HCT116 (cell line): Measurements from ENCODE around the gene BTNL3.

Experiments used
- CTCF ChIP-seq, 3 experiments: fragments of 200-600 bp in 1 of 3; sonication (generic) in 1 of 3; IDR thresholded peaks in 2 of 3; conservative IDR thresholded peaks in 1 of 3; 2 replicates each; pipeline ENCODE4 v1.5.1; 2012 to 2017; ENCODE audit warnings: low read depth in 2 of 3, low read length in 2 of 3, antibody characterized with exemption in 1 of 3, borderline replicate concordance in 1 of 3, control low read depth in 1 of 3, mild to moderate bottlenecking in 1 of 3, mixed read lengths in 1 of 3, mixed run types in 1 of 3, moderate library complexity in 1 of 3; ENCODE audit not compliant: insufficient read depth in 1 of 3
- ZBTB33 ChIP-seq: IDR thresholded peaks from 2 replicates; pipeline ENCODE4 v1.6.1; 2011; ENCODE audit warnings: mild to moderate bottlenecking, low read length, moderate library complexity; ENCODE audit not compliant: insufficient replicate concordance; ENCODE audit errors: extremely low read depth

- TF ChIP-seq ZBTB33 (no peak), CTCF (IDR thresholded peaks at IDR 0.05 in 2 of 3, conservative IDR thresholded peaks at IDR 0.05 in 1 of 3; ENCODE audit: borderline replicate concordance in 1 of 3, insufficient read depth in 1 of 3, low read depth in 2 of 3, low read length in 2 of 3) (no peak)
These were observed 47.6 kb downstream of the BTNL3 start for GRCh38 chr5:181035991-181036815.
